ENCODE measurements around the gene ZNF628. TPM values are rescaled to one million over a fixed set of nuclear protein-coding genes. Genes with fewer than 3 reads are reported as not detected.

The ZNF628 gene
- total RNA-seq, 2 donors from 2014 or later = 9.9 to 12.6 TPM

- Mint-ChIP-seq H3K4me1 (peaks cover 3% of the 10 kb centered on the region), H3K9me3 (no peaks in the 10 kb centered on the region), H3K27ac (no peak overlapping the region), H3K4me3 (no peak overlapping the region), H3K27me3 (ENCODE audit: insufficient read depth) (peaks cover 34% of the 10 kb centered on the region), H3K36me3 (ENCODE audit: low read depth) (no peaks in the 10 kb centered on the region)
- Histone ChIP-seq H3K4me1 (ENCODE audit: control insufficient read depth, insufficient read depth, low read length) (no peaks in the 10 kb centered on the region), H3K27ac (ENCODE audit: low read depth, low read length) (no peak overlapping the region), H3K27me3 (ENCODE audit: control insufficient read depth, insufficient read depth, low read length, poor library complexity, severe bottlenecking) (peaks cover 90% of the 10 kb centered on the region), H3K9me3 (ENCODE audit: control insufficient read depth, low read length) (no peaks in the 10 kb centered on the region), H3K4me3 (ENCODE audit: low read length) (no peak overlapping the region), H3K36me3 (ENCODE audit: control insufficient read depth, insufficient read depth, low read length) (no peaks in the 10 kb centered on the region), H3K9ac (ENCODE audit: extremely low read depth, low read length, poor library complexity, severe bottlenecking) (no peak overlapping the region)
- WGBS, 2 experiments (ENCODE audit: insufficient coverage in 1 of 2, insufficient read length in 1 of 2) = 50 to 100% methylated on average over 1 to 16 of the region's 16 CpGs
- no peak for DNase-seq
- TF ChIP-seq CTCF (conservative IDR thresholded peaks at IDR 0.05) = no peak
These were observed 26.9 kb upstream of the ZNF628 start for GRCh38 chr19:55449469-55449868.

GRCh38 chr19:55451163-55451964 is 25.1 kb upstream of the ZNF628 start:
- 1 to 2% methylated on average over 24 to 77 of the region's 80 CpGs for WGBS, 2 experiments (ENCODE audit: insufficient coverage in 1 of 2, insufficient read length in 1 of 2)
- Histone ChIP-seq H3K9ac (ENCODE audit: extremely low read depth, low read length, poor library complexity, severe bottlenecking) (no peak overlapping the region), H3K9me3 (ENCODE audit: control insufficient read depth, low read length) (no peaks in the 10 kb centered on the region), H3K4me1 (ENCODE audit: control insufficient read depth, insufficient read depth, low read length) (no peaks in the 10 kb centered on the region), H3K36me3 (ENCODE audit: control insufficient read depth, insufficient read depth, low read length) (no peaks in the 10 kb centered on the region), H3K27me3 (ENCODE audit: control insufficient read depth, insufficient read depth, low read length, poor library complexity, severe bottlenecking) (peaks cover 71% of the 10 kb centered on the region), H3K4me3 (ENCODE audit: low read length) (no peak overlapping the region), H3K27ac (ENCODE audit: low read depth, low read length) (no peak overlapping the region)
- Mint-ChIP-seq H3K27ac (no peak overlapping the region), H3K4me1 (peaks cover 3% of the 10 kb centered on the region), H3K36me3 (ENCODE audit: low read depth) (peaks cover 14% of the 10 kb centered on the region), H3K9me3 (no peaks in the 10 kb centered on the region), H3K4me3 (peak overlapping the region; percentile 46), H3K27me3 (ENCODE audit: insufficient read depth) (peaks cover 35% of the 10 kb centered on the region)
- TF ChIP-seq CTCF (conservative IDR thresholded peaks at IDR 0.05) = no peak
- peak; percentile 67 for DNase-seq

- no peaks in the 10 kb centered on the region for H3K9me3 ChIP-seq (ENCODE audit: control insufficient read depth, low read length)
- H3K4me1 ChIP-seq (ENCODE audit: control insufficient read depth, insufficient read depth, low read length) = no peaks in the 10 kb centered on the region
- Mint-ChIP-seq H3K27me3 (ENCODE audit: insufficient read depth) (peaks cover 35% of the 10 kb centered on the region), H3K4me1 (peaks cover 3% of the 10 kb centered on the region), H3K4me3 (peak overlapping the region; percentile 46), H3K36me3 (ENCODE audit: low read depth) (peaks cover 20% of the 10 kb centered on the region), H3K9me3 (no peaks in the 10 kb centered on the region), H3K27ac (no peak overlapping the region)
- no peaks in the 10 kb centered on the region for H3K36me3 ChIP-seq (ENCODE audit: control insufficient read depth, insufficient read depth, low read length)
- no peak overlapping the region for H3K4me3 ChIP-seq (ENCODE audit: low read length)
- no peak for TF ChIP-seq CTCF (conservative IDR thresholded peaks at IDR 0.05)
- no peak overlapping the region for H3K9ac ChIP-seq (ENCODE audit: extremely low read depth, low read length, poor library complexity, severe bottlenecking)
- peaks cover 63% of the 10 kb centered on the region for H3K27me3 ChIP-seq (ENCODE audit: control insufficient read depth, insufficient read depth, low read length, poor library complexity, severe bottlenecking)
- H3K27ac ChIP-seq (ENCODE audit: low read depth, low read length) = no peak overlapping the region
- WGBS, 2 experiments (ENCODE audit: insufficient coverage in 1 of 2, insufficient read length in 1 of 2) = 8 to 9% methylated on average over 12 to 57 of the region's 57 CpGs
- DNase-seq = no peak
These were observed 24.3 kb upstream of the ZNF628 start for GRCh38 chr19:55451965-55452748.
